Measurements from ENCODE around the gene LRMDA. TPM values are rescaled to one million over a fixed set of nuclear protein-coding genes. Genes with fewer than 3 reads are reported as not detected.
A peak's percentile ranks its signal among the peaks of the same experiment; 100 is the strongest.

The LRMDA gene
- total and polyA plus RNA-seq, 2 of the 4 experiments (the other 2 are of a cell fraction): 0.07 TPM; not detected in 1

GRCh38 chr10:75743291-75743778 is 311.9 kb downstream of the LRMDA start:
- Histone ChIP-seq H2BK5ac (ENCODE audit: low read depth, low read length, poor library complexity, severe bottlenecking) (no peak overlapping the region), H3K79me1 (ENCODE audit: low read depth in 1 of 2, low read length in 2 of 2) (no peaks in the 10 kb centered on the region), H3K56ac (ENCODE audit: extremely low read depth, insufficient read depth, low read length) (no peak overlapping the region), H3K27ac (ENCODE audit: insufficient read depth, low read length) (no peak overlapping the region), H3K9ac (ENCODE audit: low read depth, low read length) (no peak overlapping the region), H3K14ac (replicated peaks; ENCODE audit: low read depth, low read length) (no peak overlapping the region), H4K8ac (ENCODE audit: low read depth in 2 of 2, low read length in 2 of 2) (no peak overlapping the region), H2AK9ac (replicated peaks; ENCODE audit: low read depth, low read length, poor library complexity) (no peak overlapping the region), H4K5ac (ENCODE audit: low read depth, low read length) (no peak overlapping the region), H3K4ac (ENCODE audit: low read depth, low read length) (no peak overlapping the region), H4K20me1 (ENCODE audit: insufficient read depth, low read length) (no peaks in the 10 kb centered on the region), H2BK15ac (ENCODE audit: low read depth, low read length) (no peak overlapping the region), H3K23ac (ENCODE audit: low read depth, low read length) (no peak overlapping the region), H2BK120ac (ENCODE audit: low read depth, low read length) (no peak overlapping the region), H3K9me3 (ENCODE audit: control insufficient read depth, insufficient read depth, low read length) (no peaks in the 10 kb centered on the region), H2AK5ac (ENCODE audit: low read depth, low read length) (no peak overlapping the region), H3K18ac (ENCODE audit: low read depth, low read length) (no peak overlapping the region), H3K4me2 (ENCODE audit: low read depth, low read length) (no peak overlapping the region; the same call in 1 of the 2 replicates), H3K36me3 (ENCODE audit: control insufficient read depth, insufficient read depth, low read length) (no peaks in the 10 kb centered on the region), H2BK20ac (ENCODE audit: low read depth, low read length) (no peak overlapping the region), H2AFZ (replicated peaks; ENCODE audit: low read length, poor library complexity) (no peak overlapping the region), H3K27me3 (ENCODE audit: control insufficient read depth, insufficient read depth, low read length) (0 out of 2 replicates have a peak, but pooled peaks cover 1% of the 10 kb centered on the region), H3K4me3 (ENCODE audit: insufficient read depth, low read depth, low read length) (no peak overlapping the region), H3K4me1 (ENCODE audit: control insufficient read depth, insufficient read depth, low read length) (no peaks in the 10 kb centered on the region), H3K9me1 (ENCODE audit: insufficient read depth, low read length) (no peaks in the 10 kb centered on the region), H4K91ac (ENCODE audit: insufficient read depth, low read depth, low read length) (no peak overlapping the region)
- intact Hi-C loops (cut with micrococcal nuclease) (no loop called here), dilution Hi-C loops (cut with HindIII; ENCODE audit: low sequenced_read_pairs, unreplicated experiment) (no loop called here), in situ Hi-C loops (cut with MboI; ENCODE audit: low sequenced_read_pairs) (no loop called here)
- DNase-seq: no peak
- POLR2A ChIA-PET (ENCODE audit: unreplicated experiment): no interaction called here
- TF ChIP-seq POLR2A (IDR thresholded peaks at IDR 0.05; ENCODE audit: low read depth, low read length) (no peak), BHLHE40 (IDR thresholded peaks at IDR 0.05; ENCODE audit: low read depth, low read length) (no peak), NFE2L2 (IDR thresholded peaks at IDR 0.05; ENCODE audit: low read depth, low read length) (no peak), RCOR1 (IDR thresholded peaks at IDR 0.05; ENCODE audit: insufficient replicate concordance, low read length) (no peak), MXI1 (IDR thresholded peaks at IDR 0.05; ENCODE audit: borderline replicate concordance, low read depth, low read length) (no peak), FOS (IDR thresholded peaks at IDR 0.05; ENCODE audit: low read depth, low read length) (no peak), MAFK (IDR thresholded peaks at IDR 0.05; ENCODE audit: low read depth, low read length) (no peak), CHD1 (IDR thresholded peaks at IDR 0.05; ENCODE audit: low read depth, low read length) (no peak), CEBPB (IDR thresholded peaks at IDR 0.05; ENCODE audit: low read depth, low read length) (no peak), MAZ (IDR thresholded peaks at IDR 0.05; ENCODE audit: borderline replicate concordance, low read depth, low read length) (no peak), ELK1 (IDR thresholded peaks at IDR 0.05; ENCODE audit: borderline replicate concordance, low read depth, low read length) (no peak), RFX5 (IDR thresholded peaks at IDR 0.05; ENCODE audit: low read depth, low read length) (no peak), SMC3 (IDR thresholded peaks at IDR 0.05; ENCODE audit: low read depth, low read length) (no peak), RAD21 (IDR thresholded peaks at IDR 0.05; ENCODE audit: low read length) (no peak)
- TF ChIP-seq, protein P1, sequence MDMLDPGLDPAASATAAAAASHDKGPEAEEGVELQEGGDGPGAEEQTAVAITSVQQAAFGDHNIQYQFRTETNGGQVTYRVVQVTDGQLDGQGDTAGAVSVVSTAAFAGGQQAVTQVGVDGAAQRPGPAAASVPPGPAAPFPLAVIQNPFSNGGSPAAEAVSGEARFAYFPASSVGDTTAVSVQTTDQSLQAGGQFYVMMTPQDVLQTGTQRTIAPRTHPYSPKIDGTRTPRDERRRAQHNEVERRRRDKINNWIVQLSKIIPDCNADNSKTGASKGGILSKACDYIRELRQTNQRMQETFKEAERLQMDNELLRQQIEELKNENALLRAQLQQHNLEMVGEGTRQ (IDR thresholded peaks at IDR 0.05; ENCODE audit: low read depth, low read length): no peak
- TF ChIP-seq, protein P2, sequence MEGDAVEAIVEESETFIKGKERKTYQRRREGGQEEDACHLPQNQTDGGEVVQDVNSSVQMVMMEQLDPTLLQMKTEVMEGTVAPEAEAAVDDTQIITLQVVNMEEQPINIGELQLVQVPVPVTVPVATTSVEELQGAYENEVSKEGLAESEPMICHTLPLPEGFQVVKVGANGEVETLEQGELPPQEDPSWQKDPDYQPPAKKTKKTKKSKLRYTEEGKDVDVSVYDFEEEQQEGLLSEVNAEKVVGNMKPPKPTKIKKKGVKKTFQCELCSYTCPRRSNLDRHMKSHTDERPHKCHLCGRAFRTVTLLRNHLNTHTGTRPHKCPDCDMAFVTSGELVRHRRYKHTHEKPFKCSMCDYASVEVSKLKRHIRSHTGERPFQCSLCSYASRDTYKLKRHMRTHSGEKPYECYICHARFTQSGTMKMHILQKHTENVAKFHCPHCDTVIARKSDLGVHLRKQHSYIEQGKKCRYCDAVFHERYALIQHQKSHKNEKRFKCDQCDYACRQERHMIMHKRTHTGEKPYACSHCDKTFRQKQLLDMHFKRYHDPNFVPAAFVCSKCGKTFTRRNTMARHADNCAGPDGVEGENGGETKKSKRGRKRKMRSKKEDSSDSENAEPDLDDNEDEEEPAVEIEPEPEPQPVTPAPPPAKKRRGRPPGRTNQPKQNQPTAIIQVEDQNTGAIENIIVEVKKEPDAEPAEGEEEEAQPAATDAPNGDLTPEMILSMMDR (conservative IDR thresholded peaks at IDR 0.05; ENCODE audit: low read depth, low read length): no peak
- no CpG with 5 or more reads among the region's 9 CpGs for WGBS, 2 experiments (ENCODE audit: extremely low coverage in 2 of 2, insufficient read length in 1 of 2)
- no TSS peak for BruUV-seq (replicated peaks)
- CTCF ChIA-PET: interaction anchor here (0.8 kb wide), 1 partner anchor 9 kb away, joined by 3 read pairs; no protein-coding TSS in a partner anchor
- peak; percentile 32; the same call in 1 of the 2 replicates for ATAC-seq (ENCODE audit: low read depth)

Data from IMR-90 (cell line).